ENCODE results near the gene KRTAP16-1.
A peak's percentile ranks its signal among the peaks of the same experiment; 100 is the strongest.

Gene KRTAP16-1

DNA sequence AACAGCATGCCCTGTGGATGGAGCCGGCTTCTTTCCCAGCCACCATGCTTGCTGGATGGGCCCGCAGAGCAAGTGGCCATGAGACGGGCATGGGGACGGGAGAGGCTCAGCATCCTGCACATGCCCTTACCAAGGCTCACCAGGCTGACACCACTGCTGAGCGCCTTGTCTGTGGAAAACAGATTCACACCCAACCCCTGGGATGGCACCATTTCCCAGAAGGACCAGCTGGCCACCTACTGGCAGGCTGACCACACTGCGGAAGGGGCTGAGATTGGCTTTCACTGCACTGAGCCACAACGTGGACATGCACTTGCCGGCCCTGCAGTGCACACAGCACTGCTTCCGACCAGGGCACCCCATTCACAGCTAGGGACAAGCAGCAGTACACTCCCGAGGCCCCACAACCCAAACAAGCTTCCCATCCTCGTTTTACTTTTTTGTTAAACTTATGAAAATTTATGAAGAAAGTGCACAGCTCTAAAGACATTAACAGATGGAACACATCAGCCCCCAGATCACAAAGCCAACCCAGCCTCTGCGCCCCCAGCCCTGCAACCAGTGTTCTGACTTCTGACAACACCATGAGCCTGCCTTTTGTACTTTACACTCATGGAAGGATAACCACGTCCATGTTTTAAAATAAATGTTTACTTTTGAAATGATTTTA lies 20.3 kb upstream of the KRTAP16-1 start:
- DNase-seq: peak; percentile 26

GRCh38 chr17:41328207-41328606 lies 19.1 kb upstream of the KRTAP16-1 start:
- DNase-seq: no peak

GRCh38 chr17:41327411-41328120 lies 18.5 kb upstream of the KRTAP16-1 start:
- DNase-seq: no peak

DNA sequence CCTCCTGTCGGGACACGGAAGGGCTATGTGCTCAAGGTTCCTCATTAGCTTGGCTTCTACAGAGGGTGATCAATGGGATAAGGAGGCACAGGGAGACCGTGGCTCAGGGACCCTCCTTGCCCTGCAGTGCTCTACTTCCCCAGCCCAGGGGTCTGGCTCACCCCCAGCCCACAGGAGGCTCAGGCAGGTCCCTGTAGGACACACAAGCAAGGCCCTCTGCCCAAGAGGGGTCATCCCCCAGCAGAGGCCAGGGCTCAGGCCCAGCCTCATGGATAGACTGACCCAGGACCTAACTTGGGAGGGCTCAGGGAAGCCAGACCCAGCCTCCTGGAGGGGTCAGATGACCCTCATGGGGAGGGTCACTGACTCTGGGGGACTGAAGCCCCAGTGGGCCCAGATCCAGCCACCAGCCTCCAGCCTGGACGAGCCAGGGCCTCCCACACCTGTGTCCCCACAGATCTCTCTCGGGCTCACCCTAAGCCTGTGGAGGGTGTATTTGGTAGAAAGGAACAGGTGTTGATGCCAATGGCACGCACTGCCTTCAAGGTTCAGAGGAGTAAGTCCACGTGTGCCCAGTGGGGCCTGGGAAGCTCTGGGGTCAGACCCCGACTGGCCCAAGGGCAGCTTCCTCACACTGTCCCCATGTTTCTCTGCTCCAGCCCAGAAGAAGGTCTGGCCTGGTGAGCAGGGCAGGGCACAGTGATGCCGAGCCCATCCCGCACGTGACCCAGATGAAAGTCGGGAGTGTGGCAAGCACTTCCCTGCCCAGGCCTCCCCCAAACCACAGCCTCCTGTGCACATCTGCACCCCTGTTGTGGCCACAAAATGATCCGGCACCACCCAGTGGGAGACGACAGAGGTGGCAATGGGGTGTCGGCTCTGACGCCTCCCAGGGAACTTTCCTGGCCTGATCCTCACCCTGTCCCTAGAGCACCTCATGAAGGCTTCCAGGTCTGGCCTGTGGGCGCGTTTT lies 17.4 kb upstream of the KRTAP16-1 start:
- no peak for DNase-seq

DNA sequence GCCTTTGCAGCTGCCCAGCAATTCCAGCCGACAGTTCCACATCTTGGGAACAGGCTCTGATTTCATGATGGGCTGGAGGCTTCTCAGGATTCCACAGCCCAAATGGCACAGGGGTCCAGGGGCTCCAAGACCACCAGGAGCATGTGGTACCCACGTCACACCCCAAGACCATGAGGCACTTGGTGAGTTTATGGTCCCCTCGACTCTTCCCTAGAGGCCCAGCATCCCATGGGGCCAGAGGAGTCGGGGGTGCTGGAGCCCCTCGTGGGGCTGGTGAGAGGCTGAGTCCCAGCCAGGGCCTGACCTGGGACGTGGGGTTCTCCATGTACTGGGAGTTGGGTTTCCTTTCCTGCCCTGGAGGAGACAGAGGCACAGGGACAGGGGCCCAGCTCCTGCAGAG lies 16.5 kb upstream of the KRTAP16-1 start:
- DNase-seq: no peak

- no peak for DNase-seq
Measured at GRCh38 chr17:41325126-41325525, 16.0 kb upstream of the KRTAP16-1 start.

DNA sequence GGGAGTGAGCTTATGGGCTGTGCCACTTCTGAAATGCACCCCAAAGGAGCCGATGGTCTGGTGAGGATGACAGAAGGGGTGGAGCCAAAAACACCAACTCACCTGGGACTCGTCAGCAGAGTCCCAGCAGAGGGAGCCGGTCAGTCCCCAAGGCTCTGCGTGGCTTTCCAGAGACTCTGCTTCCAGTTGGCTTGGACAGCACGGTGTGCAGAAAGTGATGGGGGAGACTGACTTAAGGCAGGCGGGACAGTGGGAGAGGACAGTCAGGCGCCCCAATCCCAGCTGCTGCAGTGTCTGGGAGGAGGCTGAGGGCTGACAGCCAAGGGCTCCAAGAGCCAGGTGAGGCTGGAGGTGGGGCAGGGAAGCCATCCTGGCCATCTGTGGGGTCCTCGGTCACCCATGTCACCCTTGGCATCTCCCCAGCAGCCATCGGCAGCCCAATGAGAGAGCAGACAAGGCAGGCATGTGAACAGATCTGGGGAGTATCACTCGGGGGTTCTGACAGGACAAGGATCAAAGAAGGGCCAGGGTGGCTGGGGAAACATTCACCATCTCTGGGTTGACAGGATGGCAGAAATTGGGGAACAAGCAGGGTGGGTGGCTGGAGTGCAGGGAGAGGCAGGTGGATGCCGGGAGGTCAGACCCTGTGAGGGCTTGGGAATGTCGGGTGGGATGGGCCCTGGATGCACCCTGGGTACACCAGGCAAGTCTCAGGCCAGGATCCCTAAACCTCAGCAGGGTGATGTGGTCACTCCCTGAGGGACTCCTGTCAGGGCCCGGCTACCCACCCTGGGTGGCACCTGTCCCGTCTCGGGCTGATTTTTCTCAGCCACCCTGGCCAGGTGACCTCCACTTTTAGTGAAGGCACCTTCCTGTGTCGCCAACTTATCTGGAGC lies 15.3 kb upstream of the KRTAP16-1 start:
- no peak for DNase-seq

DNA sequence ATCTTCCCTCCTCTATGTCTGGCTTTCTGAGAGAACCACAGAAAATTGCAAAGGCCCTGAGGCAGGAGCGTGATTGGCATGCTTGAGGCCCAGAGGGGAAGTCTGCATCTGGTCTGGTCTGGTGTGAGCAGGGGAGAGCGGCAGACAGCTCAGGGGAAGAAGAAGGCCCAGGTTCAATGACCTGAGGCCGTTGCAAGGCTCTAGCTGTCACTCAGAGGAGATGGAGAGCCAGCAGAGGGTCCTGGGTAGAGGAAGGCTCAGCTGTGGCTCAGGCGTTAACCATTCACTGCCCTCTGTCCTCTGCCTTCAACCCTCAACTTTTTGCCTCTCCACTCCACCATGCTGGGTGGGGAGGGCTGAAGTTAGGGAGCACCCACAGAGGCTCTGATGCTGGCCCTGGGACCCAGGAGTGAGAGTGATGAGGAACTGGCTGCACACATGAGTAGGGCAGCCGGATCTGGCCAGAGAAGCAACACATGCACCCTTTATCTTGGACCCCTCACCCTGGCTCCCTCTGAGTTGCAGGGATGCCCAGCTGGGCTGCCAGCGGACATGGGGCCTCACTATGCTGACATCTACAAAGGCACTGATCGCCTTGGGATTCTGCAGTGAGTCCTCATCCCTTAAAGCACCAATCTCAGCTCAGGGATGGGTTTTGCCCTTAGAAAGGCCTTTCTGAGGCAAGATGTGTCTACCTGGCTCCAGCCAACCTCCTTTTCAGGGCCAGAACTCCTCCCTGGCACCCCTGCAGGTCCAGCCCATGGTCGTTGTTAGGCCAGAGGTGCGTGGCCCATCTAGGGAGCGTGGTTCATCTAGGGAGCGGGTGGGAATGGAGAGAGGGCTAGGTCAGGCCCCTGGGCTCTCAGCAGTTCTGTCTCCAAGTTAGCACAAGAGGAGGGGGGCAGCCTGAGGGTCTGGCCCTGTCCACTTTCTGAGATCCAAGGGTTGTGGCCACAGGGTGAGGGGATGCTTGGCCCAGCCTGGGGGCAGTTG lies 14.1 kb upstream of the KRTAP16-1 start:
- DNase-seq: no peak

- peak; percentile 33 for DNase-seq
Measured at GRCh38 chr17:41322094-41322902, 13.2 kb upstream of the KRTAP16-1 start.

- no peak for DNase-seq
Measured at GRCh38 chr17:41318231-41318630, 9.1 kb upstream of the KRTAP16-1 start.

DNA sequence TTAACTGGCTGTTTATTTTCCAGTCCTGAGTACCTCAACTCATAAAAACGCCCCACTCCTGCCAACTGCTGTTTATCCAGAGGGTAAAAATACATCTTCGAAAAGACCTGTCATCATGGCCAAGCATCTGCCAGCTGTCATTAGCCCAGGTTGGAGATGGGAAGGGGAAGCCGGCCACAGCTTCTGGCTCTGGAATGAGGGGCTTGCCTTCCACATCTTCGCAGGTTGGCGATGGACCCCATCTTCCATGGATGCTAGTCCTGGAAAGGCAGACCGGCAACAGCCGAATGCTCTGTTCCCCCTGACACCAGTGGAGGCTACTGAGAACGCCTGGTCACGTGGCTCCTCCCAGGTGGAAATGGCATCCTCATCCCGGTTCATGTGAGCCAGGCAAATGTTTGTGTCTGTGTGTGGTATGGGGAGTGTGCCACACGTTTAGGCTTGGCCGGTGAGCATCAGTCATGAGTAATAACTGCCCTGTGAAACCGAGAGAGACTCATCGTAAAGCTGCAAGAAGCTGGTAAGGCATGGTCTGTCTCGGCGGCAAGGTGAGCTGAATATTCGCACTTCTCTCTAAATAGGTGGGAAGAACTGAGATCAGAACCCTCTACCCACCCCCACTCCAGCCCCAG lies 6.8 kb upstream of the KRTAP16-1 start:
- DNase-seq: no peak

DNA sequence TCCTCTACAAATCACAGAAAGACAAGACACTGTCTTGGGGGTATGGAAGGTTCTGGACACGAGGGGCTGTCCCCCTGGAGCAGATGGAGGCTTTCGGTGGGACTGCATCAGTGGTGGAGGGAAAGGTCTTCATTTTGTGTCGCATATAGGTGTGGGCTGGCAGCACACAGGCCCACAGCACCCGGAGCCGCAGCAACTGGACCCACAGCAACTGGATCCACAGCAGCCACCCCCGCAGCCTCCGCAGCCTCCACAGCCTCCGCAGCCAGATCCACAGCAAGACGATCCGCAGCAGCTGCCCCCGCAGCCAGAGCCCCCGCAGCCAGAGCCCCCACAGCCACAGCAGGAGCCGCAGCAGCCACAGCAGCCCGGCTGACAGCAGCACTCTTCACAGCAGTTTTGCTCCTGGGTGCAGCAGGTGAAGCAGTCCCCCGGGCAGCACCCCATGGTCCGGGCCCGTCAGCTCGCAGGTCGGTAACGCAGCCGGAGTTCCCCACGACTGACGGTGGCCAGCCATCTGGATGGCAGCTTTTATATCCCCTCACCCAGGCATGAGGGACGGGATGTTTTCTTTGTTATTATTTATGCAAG lies 6.2 kb upstream of the KRTAP16-1 start, which contains the start of gene KRTAP17-1:
KRTAP17-1 (minus strand) TSS at position 507 of the 591 bp plus-strand sequence; CDS start at position 447, 60 bp downstream.
- DNase-seq: no peak

GRCh38 chr17:41311111-41311510 lies 2.0 kb upstream of the KRTAP16-1 start:
- no peak for DNase-seq

DNA sequence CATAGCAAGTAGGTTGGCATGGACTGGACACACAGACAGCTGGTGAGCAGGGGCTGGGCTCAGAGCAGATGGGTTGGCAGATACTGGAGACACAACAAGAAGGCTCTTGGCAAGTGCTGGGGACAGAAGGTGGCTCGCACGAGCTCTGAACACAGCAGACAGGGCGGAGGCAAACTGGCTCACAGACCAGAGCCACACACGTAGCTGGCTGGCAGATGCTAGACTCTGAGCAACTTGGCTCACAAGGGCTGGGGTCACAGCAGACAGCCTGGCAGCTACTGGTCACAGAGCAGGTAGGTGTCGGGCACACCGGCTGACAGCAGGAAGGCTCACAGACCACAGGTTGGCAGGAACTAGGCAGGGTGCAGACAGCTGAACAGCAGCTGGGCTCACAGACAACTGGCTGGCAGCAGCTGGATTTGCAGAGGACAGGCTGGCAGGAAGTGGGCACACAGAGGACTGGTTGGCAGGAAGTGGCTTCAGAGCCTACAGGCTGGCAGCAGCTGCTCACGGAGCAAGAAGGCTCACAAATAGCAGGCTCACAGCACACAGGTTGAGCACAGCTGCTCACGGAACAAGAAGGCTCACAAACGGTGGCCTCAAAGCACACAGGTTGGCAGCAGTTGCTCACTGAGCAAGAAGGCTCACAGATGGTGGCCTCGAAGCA lies 725 bp downstream of the KRTAP16-1 start:
- peak; percentile 45 for DNase-seq

DNA sequence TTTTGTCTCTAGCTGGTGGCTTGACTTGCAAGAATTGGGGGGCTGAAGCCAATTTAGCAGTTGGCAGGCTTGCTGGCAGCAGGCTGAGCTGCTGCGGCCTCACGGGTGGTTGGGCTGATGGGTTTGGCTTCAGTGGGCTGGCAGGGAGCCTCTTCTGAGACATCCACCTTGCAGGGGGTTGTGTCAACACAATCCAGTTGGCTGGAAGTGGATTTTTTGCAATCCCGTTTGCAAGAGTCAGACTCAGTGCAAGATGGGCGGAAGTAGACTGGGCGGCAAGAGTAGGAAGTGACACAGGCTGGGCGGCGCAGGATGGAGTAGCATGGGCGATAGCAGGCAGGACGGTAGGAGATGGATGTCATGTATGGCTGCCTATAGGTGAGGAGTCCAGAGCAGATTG lies 1.5 kb downstream of the KRTAP16-1 start:
- no peak for DNase-seq

GRCh38 chr17:41304091-41304490 lies 5.0 kb downstream of the KRTAP16-1 start:
- DNase-seq: no peak

- DNase-seq: no peak
Measured at GRCh38 chr17:41302981-41303380, 6.1 kb downstream of the KRTAP16-1 start.

Measured in NCI-H1092 treated with DMSO at 0.1 percent for 48 hours (cell line).